ENCODE results near the gene TRIM2.

DNA sequence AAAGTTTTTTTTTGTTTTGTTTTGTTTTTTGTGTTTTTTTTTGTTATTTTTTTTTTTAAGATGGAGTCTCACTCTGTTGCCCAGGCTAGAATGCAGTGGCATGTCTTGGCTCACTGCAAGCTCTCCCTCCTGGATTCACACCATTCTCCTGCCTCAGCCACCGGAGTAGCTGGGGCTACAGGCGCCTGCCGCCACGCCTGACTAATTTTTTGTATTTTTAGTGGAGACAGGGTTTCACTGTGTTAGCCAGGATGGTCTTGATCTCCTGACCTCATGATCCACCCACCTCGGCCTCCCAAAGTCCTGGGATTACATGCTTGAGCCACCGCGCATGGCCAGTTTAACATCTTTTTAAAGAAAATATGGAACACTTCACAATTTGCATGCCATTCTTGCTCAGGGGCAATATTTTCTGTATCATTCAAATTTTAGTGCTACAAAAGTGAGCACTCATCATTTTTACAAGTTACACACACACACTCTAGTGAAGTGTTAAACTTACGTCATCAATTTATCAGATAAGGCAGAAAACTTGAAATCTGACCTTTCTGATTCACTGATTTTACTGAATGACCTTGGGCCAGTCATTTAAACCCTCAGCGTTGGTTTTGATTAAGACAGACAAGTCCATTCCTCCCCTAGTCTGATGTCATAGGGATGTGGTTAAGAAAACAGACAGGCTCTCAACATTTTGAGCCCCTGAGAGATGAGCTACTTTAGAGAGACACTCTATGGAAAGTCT is 61.2 kb downstream of the TRIM2 start:
- TF ChIP-seq, protein P1, sequence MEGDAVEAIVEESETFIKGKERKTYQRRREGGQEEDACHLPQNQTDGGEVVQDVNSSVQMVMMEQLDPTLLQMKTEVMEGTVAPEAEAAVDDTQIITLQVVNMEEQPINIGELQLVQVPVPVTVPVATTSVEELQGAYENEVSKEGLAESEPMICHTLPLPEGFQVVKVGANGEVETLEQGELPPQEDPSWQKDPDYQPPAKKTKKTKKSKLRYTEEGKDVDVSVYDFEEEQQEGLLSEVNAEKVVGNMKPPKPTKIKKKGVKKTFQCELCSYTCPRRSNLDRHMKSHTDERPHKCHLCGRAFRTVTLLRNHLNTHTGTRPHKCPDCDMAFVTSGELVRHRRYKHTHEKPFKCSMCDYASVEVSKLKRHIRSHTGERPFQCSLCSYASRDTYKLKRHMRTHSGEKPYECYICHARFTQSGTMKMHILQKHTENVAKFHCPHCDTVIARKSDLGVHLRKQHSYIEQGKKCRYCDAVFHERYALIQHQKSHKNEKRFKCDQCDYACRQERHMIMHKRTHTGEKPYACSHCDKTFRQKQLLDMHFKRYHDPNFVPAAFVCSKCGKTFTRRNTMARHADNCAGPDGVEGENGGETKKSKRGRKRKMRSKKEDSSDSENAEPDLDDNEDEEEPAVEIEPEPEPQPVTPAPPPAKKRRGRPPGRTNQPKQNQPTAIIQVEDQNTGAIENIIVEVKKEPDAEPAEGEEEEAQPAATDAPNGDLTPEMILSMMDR (IDR thresholded peaks at IDR 0.05) = no peak
- TF ChIP-seq POLR2A (IDR thresholded peaks at IDR 0.05) = no peak

All from adrenal gland (tissue), 5 donors.